ENCODE data around the gene COL9A3. TPM values are rescaled to one million over a fixed set of nuclear protein-coding genes. Genes with fewer than 3 reads are reported as not detected.

The COL9A3 gene
- total RNA-seq, 1 experiment from 2014 or later: 150 TPM

DNA sequence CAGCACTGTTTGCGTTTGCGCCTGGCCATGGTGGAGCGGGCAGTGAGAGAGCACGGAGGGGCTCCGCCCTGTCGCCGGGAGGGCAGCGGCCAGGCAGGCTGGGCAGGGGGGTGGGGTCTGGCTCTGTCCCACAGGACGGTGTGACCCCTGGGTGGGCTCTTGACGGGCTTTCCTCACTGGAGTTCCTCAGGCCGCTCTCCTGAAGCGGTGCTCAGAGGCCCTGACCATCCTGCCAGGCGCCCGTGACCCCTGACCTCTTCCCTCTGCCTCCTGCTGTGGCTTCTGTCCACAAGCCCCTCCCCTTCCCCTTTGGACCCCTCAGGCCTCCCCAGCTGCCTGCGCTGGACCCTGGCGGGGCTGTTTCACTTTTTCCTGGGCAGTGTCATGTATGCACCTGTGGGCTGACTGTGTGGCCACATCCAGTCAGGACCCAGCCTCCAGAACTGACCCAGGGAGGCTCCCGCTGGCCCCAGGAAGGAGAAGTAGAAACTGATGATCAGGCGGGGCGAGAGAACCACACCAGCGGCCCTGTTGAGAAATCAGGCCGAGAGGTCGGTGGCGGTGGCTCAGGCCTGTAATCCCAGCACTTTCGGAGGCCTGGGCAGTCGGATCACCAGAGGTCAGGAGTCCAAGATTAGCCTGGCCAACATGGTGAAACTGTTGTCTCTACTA lies 11.0 kb upstream of the COL9A3 start:
- no peaks in the 10 kb centered on the region; the same call in 1 of the 2 replicates for H3K4me1 ChIP-seq (ENCODE audit: insufficient read depth, low read length)
- H3K4ac ChIP-seq (ENCODE audit: low read depth, low read length): no peak overlapping the region
- no peaks in the 10 kb centered on the region for H3K79me1 ChIP-seq (ENCODE audit: insufficient read depth, low read depth, low read length, poor library complexity, severe bottlenecking)
- Mint-ChIP-seq H3K27ac (no peak overlapping the region; a peak in 1 of 7 replicates), H3K27me3 (ENCODE audit: low read depth) (peaks cover 19% of the 10 kb centered on the region), H3K4me1 (peaks cover 10 to 16% of the 10 kb centered on the region in 2 experiments), H3K4me3 (peak overlapping the region; percentile 69 to 78), H3K36me3 (ENCODE audit: insufficient read depth in 1 of 3, low read depth in 3 of 3) (peaks cover 4 to 23% (median 21%) of the 10 kb centered on the region in 3 experiments; a peak in 6 of 7 replicates), H3K9me3 (no peaks in the 10 kb centered on the region)
- no peaks in the 10 kb centered on the region for H3K79me2 ChIP-seq (ENCODE audit: insufficient read depth, low read length)
- no peak overlapping the region for H3T11ph ChIP-seq (ENCODE audit: low read length)
- no peak overlapping the region for H3K56ac ChIP-seq (ENCODE audit: insufficient read length, low read depth, low read length)
- H2BK12ac ChIP-seq (ENCODE audit: insufficient read length, low read depth, low read length): no peak overlapping the region
- H3K27ac ChIP-seq (ENCODE audit: insufficient read length, low read depth, low read length): no peak overlapping the region
- H4K8ac ChIP-seq (replicated peaks; ENCODE audit: insufficient read length, low read depth, low read length): no peak overlapping the region
- no peaks in the 10 kb centered on the region for H3K23me2 ChIP-seq (ENCODE audit: insufficient read length, low read depth, low read length, poor library complexity, severe bottlenecking)
- TF ChIP-seq, protein P1, sequence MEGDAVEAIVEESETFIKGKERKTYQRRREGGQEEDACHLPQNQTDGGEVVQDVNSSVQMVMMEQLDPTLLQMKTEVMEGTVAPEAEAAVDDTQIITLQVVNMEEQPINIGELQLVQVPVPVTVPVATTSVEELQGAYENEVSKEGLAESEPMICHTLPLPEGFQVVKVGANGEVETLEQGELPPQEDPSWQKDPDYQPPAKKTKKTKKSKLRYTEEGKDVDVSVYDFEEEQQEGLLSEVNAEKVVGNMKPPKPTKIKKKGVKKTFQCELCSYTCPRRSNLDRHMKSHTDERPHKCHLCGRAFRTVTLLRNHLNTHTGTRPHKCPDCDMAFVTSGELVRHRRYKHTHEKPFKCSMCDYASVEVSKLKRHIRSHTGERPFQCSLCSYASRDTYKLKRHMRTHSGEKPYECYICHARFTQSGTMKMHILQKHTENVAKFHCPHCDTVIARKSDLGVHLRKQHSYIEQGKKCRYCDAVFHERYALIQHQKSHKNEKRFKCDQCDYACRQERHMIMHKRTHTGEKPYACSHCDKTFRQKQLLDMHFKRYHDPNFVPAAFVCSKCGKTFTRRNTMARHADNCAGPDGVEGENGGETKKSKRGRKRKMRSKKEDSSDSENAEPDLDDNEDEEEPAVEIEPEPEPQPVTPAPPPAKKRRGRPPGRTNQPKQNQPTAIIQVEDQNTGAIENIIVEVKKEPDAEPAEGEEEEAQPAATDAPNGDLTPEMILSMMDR (conservative IDR thresholded peaks at IDR 0.05): no peak
- H2BK5ac ChIP-seq (ENCODE audit: insufficient read length, low read length): no peak overlapping the region
- no peaks in the 10 kb centered on the region for H3K9me3 ChIP-seq (ENCODE audit: control insufficient read depth, low read depth, low read length)
- H2AK5ac ChIP-seq (ENCODE audit: insufficient read length, low read length): no peak overlapping the region
- H3K9ac ChIP-seq (ENCODE audit: extremely low read depth, insufficient read length, low read length): no peak overlapping the region
- H3K18ac ChIP-seq (ENCODE audit: insufficient read length, low read depth, low read length): no peak overlapping the region
- peak overlapping the region; percentile 53 for H3K4me2 ChIP-seq (ENCODE audit: insufficient read depth, insufficient read length, low read length)
- H2AFZ ChIP-seq (ENCODE audit: low read length): no peak overlapping the region
- no peaks in the 10 kb centered on the region for H3K27me3 ChIP-seq (ENCODE audit: insufficient read depth, low read length)
- no peak overlapping the region for H3K23ac ChIP-seq (ENCODE audit: insufficient read length, low read depth, low read length)
- DNase-seq: no peak
- H2BK120ac ChIP-seq (ENCODE audit: low read depth, low read length, poor library complexity, severe bottlenecking): no peak overlapping the region
- H2BK15ac ChIP-seq (ENCODE audit: low read depth, low read length): no peak overlapping the region
- WGBS (ENCODE audit: extremely low coverage, insufficient read length, low lambda C conversion rate): no CpG with 5 or more reads among the region's 25 CpGs
- no peak overlapping the region for H4K91ac ChIP-seq (ENCODE audit: insufficient read length, low read depth, low read length)
- no peak overlapping the region for H4K5ac ChIP-seq (ENCODE audit: insufficient read length, low read depth, low read length)
- no peaks in the 10 kb centered on the region for H4K20me1 ChIP-seq (ENCODE audit: control insufficient read depth, insufficient read depth, insufficient read length)
- no peak overlapping the region; the same call in 1 of the 2 replicates for H3K14ac ChIP-seq (ENCODE audit: insufficient read depth, low read length)
- H2BK20ac ChIP-seq (ENCODE audit: low read depth, low read length, poor library complexity, severe bottlenecking): no peak overlapping the region

Data from H9 (cell line).